ENCODE results near the gene FBXL20. TPM values are rescaled to one million over a fixed set of nuclear protein-coding genes. Genes with fewer than 3 reads are reported as not detected.
"Not testable (repeated sequence)": the region's sequence is repeated elsewhere in the genome, so short reads cannot be mapped to it uniquely, and the experiment has no call there.

FBXL20 gene
- total RNA-seq, 1 donor from 2014 or later, result 18.3 TPM

GRCh38 chr17:39352511-39352910, 48.9 kb downstream of the FBXL20 start:
- Histone ChIP-seq H3K4me3 (ENCODE audit: insufficient read depth, low read depth, low read length) (no peak overlapping the region), H3K4me1 (ENCODE audit: insufficient read depth, low read length) (no peaks in the 10 kb centered on the region), H3K79me2 (ENCODE audit: insufficient read depth, low read length) (no peaks in the 10 kb centered on the region), H3K36me3 (ENCODE audit: insufficient read depth, low read length) (no peaks in the 10 kb centered on the region), H3K9me3 (ENCODE audit: insufficient read depth, low read depth, low read length) (no peaks in the 10 kb centered on the region), H3K9ac (ENCODE audit: low read length) (no peak overlapping the region), H3K27me3 (ENCODE audit: insufficient read depth, low read length) (no peaks in the 10 kb centered on the region), H3K27ac (ENCODE audit: low read depth, low read length) (no peak overlapping the region), H2AFZ (ENCODE audit: low read depth, low read length) (no peak overlapping the region), H3K4me2 (ENCODE audit: low read length) (no peak overlapping the region), H4K20me1 (ENCODE audit: insufficient read depth, low read length) (no peaks in the 10 kb centered on the region)
- Mint-ChIP-seq H3K36me3 (ENCODE audit: low read depth, unreplicated experiment) (no peaks in the 10 kb centered on the region), H3K27ac (ENCODE audit: unreplicated experiment) (no peak overlapping the region), H3K9me3 (ENCODE audit: unreplicated experiment) (no peaks in the 10 kb centered on the region), H3K27me3 (ENCODE audit: low read depth, unreplicated experiment) (no peaks in the 10 kb centered on the region), H3K4me3 (ENCODE audit: unreplicated experiment) (no peak overlapping the region), H3K4me1 (ENCODE audit: low read depth, unreplicated experiment) (no peaks in the 10 kb centered on the region)
- no peak for DNase-seq (ENCODE audit: low read depth)
- TF ChIP-seq EZH2 (IDR thresholded peaks at IDR 0.05; ENCODE audit: insufficient read depth, low read length) (no peak), CTCF (IDR thresholded peaks at IDR 0.05; ENCODE audit: insufficient read depth, low read depth, low read length) (no peak)
- no peak for FAIRE-seq

GRCh38 chr17:39351508-39351907, 49.9 kb downstream of the FBXL20 start:
- H3K4me1 ChIP-seq (ENCODE audit: insufficient read depth, low read length), result no peaks in the 10 kb centered on the region
- FAIRE-seq (no peak), DNase-seq (ENCODE audit: low read depth) (no peak)
- H3K4me3 Mint-ChIP-seq (ENCODE audit: unreplicated experiment), result no peak overlapping the region
- no peaks in the 10 kb centered on the region for H3K9me3 ChIP-seq (ENCODE audit: insufficient read depth, low read depth, low read length)
- TF ChIP-seq CTCF (IDR thresholded peaks at IDR 0.05; ENCODE audit: insufficient read depth, low read depth, low read length) (no peak), EZH2 (IDR thresholded peaks at IDR 0.05; ENCODE audit: insufficient read depth, low read length) (no peak)
- H4K20me1 ChIP-seq (ENCODE audit: insufficient read depth, low read length), result no peaks in the 10 kb centered on the region
- no peak overlapping the region for H3K27ac Mint-ChIP-seq (ENCODE audit: unreplicated experiment)
- no peaks in the 10 kb centered on the region for H3K9me3 Mint-ChIP-seq (ENCODE audit: unreplicated experiment)
- no peaks in the 10 kb centered on the region for H3K79me2 ChIP-seq (ENCODE audit: insufficient read depth, low read length)
- no peak overlapping the region for H3K9ac ChIP-seq (ENCODE audit: low read length)
- H3K27ac ChIP-seq (ENCODE audit: low read depth, low read length), result no peak overlapping the region
- no peak overlapping the region for H2AFZ ChIP-seq (ENCODE audit: low read depth, low read length)
- H3K27me3 Mint-ChIP-seq (ENCODE audit: low read depth, unreplicated experiment), result no peaks in the 10 kb centered on the region
- H3K4me2 ChIP-seq (ENCODE audit: low read length), result no peak overlapping the region
- no peaks in the 10 kb centered on the region for H3K36me3 Mint-ChIP-seq (ENCODE audit: low read depth, unreplicated experiment)
- no peak overlapping the region for H3K4me3 ChIP-seq (ENCODE audit: insufficient read depth, low read depth, low read length)
- no peaks in the 10 kb centered on the region for H3K36me3 ChIP-seq (ENCODE audit: insufficient read depth, low read length)
- no peaks in the 10 kb centered on the region for H3K27me3 ChIP-seq (ENCODE audit: insufficient read depth, low read length)
- H3K4me1 Mint-ChIP-seq (ENCODE audit: low read depth, unreplicated experiment), result no peaks in the 10 kb centered on the region

- H3K27ac ChIP-seq (ENCODE audit: low read depth, low read length), result no peak overlapping the region
- no peak overlapping the region for H3K27ac Mint-ChIP-seq (ENCODE audit: unreplicated experiment)
- no peaks in the 10 kb centered on the region for H3K4me1 Mint-ChIP-seq (ENCODE audit: low read depth, unreplicated experiment)
- FAIRE-seq (no peak), DNase-seq (ENCODE audit: low read depth) (no peak)
- no peaks in the 10 kb centered on the region for H3K9me3 ChIP-seq (ENCODE audit: insufficient read depth, low read depth, low read length)
- no peaks in the 10 kb centered on the region for H3K27me3 ChIP-seq (ENCODE audit: insufficient read depth, low read length)
- H4K20me1 ChIP-seq (ENCODE audit: insufficient read depth, low read length), result peaks cover 3% of the 10 kb centered on the region
- H3K36me3 Mint-ChIP-seq (ENCODE audit: low read depth, unreplicated experiment), result no peaks in the 10 kb centered on the region
- no peak overlapping the region for H3K9ac ChIP-seq (ENCODE audit: low read length)
- no peaks in the 10 kb centered on the region for H3K36me3 ChIP-seq (ENCODE audit: insufficient read depth, low read length)
- H3K27me3 Mint-ChIP-seq (ENCODE audit: low read depth, unreplicated experiment), result no peaks in the 10 kb centered on the region
- no peaks in the 10 kb centered on the region for H3K9me3 Mint-ChIP-seq (ENCODE audit: unreplicated experiment)
- H3K4me3 Mint-ChIP-seq (ENCODE audit: unreplicated experiment), result no peak overlapping the region
- TF ChIP-seq CTCF (IDR thresholded peaks at IDR 0.05; ENCODE audit: insufficient read depth, low read depth, low read length) (no peak), EZH2 (IDR thresholded peaks at IDR 0.05; ENCODE audit: insufficient read depth, low read length) (no peak)
- no peaks in the 10 kb centered on the region for H3K4me1 ChIP-seq (ENCODE audit: insufficient read depth, low read length)
- H3K4me3 ChIP-seq (ENCODE audit: insufficient read depth, low read depth, low read length), result no peak overlapping the region
- no peak overlapping the region for H2AFZ ChIP-seq (ENCODE audit: low read depth, low read length)
- no peaks in the 10 kb centered on the region for H3K79me2 ChIP-seq (ENCODE audit: insufficient read depth, low read length)
- no peak overlapping the region for H3K4me2 ChIP-seq (ENCODE audit: low read length)
These were observed 52.2 kb downstream of the FBXL20 start for GRCh38 chr17:39349246-39349645.

GRCh38 chr17:39346863-39347262, 54.6 kb downstream of the FBXL20 start:
- H3K4me3 ChIP-seq (ENCODE audit: insufficient read depth, low read depth, low read length); H2AFZ ChIP-seq (ENCODE audit: low read depth, low read length); H3K27ac ChIP-seq (ENCODE audit: low read depth, low read length); H3K36me3 ChIP-seq (ENCODE audit: insufficient read depth, low read length); H3K9me3 ChIP-seq (ENCODE audit: insufficient read depth, low read depth, low read length); H3K36me3 Mint-ChIP-seq (ENCODE audit: low read depth, unreplicated experiment); H3K27ac Mint-ChIP-seq (ENCODE audit: unreplicated experiment); H3K27me3 Mint-ChIP-seq (ENCODE audit: low read depth, unreplicated experiment); H4K20me1 ChIP-seq (ENCODE audit: insufficient read depth, low read length); H3K4me3 Mint-ChIP-seq (ENCODE audit: unreplicated experiment); FAIRE-seq; H3K4me1 ChIP-seq (ENCODE audit: insufficient read depth, low read length); H3K9ac ChIP-seq (ENCODE audit: low read length); H3K79me2 ChIP-seq (ENCODE audit: insufficient read depth, low read length); DNase-seq (ENCODE audit: low read depth); H3K4me2 ChIP-seq (ENCODE audit: low read length); H3K9me3 Mint-ChIP-seq (ENCODE audit: unreplicated experiment); H3K27me3 ChIP-seq (ENCODE audit: insufficient read depth, low read length); H3K4me1 Mint-ChIP-seq (ENCODE audit: low read depth, unreplicated experiment): not testable (repeated sequence)

All from astrocyte (in vitro differentiated cells and primary cell).